ENCODE data around the gene ATXN1L. TPM values are rescaled to one million over a fixed set of nuclear protein-coding genes. Genes with fewer than 3 reads are reported as not detected.

The ATXN1L gene
- total and polyA plus RNA-seq, 2 donors (not counting 1 experiment from before 2014, with no cell fraction given): 21.3 to 39.5 TPM

- ChIA-PET POLR2A (no interaction called here), CTCF (no interaction called here)
- Histone ChIP-seq H3K4me1 (ENCODE audit: control insufficient read depth in 2 of 2, insufficient read depth in 2 of 2, low read length in 2 of 2) (peaks cover 3 to 11% of the 10 kb centered on the region in 2 donors), H3K9ac (ENCODE audit: low read length) (no peak overlapping the region), H3K27me3 (replicated peaks in 1 of 4; ENCODE audit: control extremely low read depth in 1 of 4, control insufficient read depth in 3 of 4, insufficient read depth in 4 of 4, low read length in 3 of 4) (no peaks in the 10 kb centered on the region), H3K27ac (ENCODE audit: low read length in 2 of 2) (no peak overlapping the region), H4K20me1 (ENCODE audit: control insufficient read depth, insufficient read depth, low read length, poor library complexity, severe bottlenecking) (peaks cover 87% of the 10 kb centered on the region), H3K4me3 (ENCODE audit: control extremely low read depth in 1 of 5, extremely low read depth in 1 of 5, insufficient read depth in 1 of 5, low read depth in 2 of 5, low read length in 4 of 5) (no peak overlapping the region), H3K79me2 (ENCODE audit: control insufficient read depth, insufficient read depth, low read length) (peaks cover 97% of the 10 kb centered on the region), H3K9me3 (ENCODE audit: control extremely low read depth in 1 of 3, control insufficient read depth in 2 of 3, insufficient read depth in 1 of 3, low read length in 2 of 3) (no peaks in the 10 kb centered on the region), H2AFZ (ENCODE audit: insufficient read depth, low read depth, low read length, poor library complexity, severe bottlenecking) (no peak overlapping the region), H3K4me2 (replicated peaks; ENCODE audit: low read depth, low read length, poor library complexity, severe bottlenecking) (no peak overlapping the region), H3K36me3 (replicated peaks in 1 of 2; ENCODE audit: control extremely low read depth in 1 of 2, control insufficient read depth in 1 of 2, extremely low read depth in 1 of 2, insufficient read depth in 2 of 2, low read length in 1 of 2) (peaks cover 2 to 23% of the 10 kb centered on the region in 2 experiments)
- Mint-ChIP-seq H3K4me1 (peaks cover 31% of the 10 kb centered on the region), H3K4me3 (no peak overlapping the region), H3K9me3 (ENCODE audit: insufficient read depth) (no peaks in the 10 kb centered on the region), H3K27me3 (no peaks in the 10 kb centered on the region), H3K27ac (no peak overlapping the region)
- TF ChIP-seq CTCF (IDR thresholded peaks at IDR 0.05): no peak
- TF ChIP-seq EZH2 (IDR thresholded peaks at IDR 0.05; ENCODE audit: borderline replicate concordance, insufficient read depth, low read depth, low read length, poor library complexity, severe bottlenecking): no peak
- ATAC-seq (ENCODE audit: low read depth): no peak
- WGBS (ENCODE audit: insufficient coverage): no CpG with 5 or more reads among the region's 2 CpGs
- no peak for DNase-seq
- intact Hi-C loops (cut with micrococcal nuclease): no loop called here
Observed at GRCh38 chr16:71796501-71797097, 49.2 kb upstream of the ATXN1L start.

- no peak overlapping the region for H3K27ac ChIP-seq (ENCODE audit: low read length in 2 of 2)
- H3K4me3 ChIP-seq (ENCODE audit: control extremely low read depth in 1 of 5, extremely low read depth in 1 of 5, insufficient read depth in 1 of 5, low read depth in 2 of 5, low read length in 4 of 5): no peak overlapping the region
- H3K4me1 Mint-ChIP-seq: peaks cover 26% of the 10 kb centered on the region
- ChIA-PET POLR2A (no interaction called here), CTCF (no interaction called here)
- H3K9me3 Mint-ChIP-seq (ENCODE audit: insufficient read depth): no peaks in the 10 kb centered on the region
- peaks cover 17 to 19% of the 10 kb centered on the region in 2 donors for H3K4me1 ChIP-seq (ENCODE audit: control insufficient read depth in 2 of 2, insufficient read depth in 2 of 2, low read length in 2 of 2)
- H3K9me3 ChIP-seq (ENCODE audit: control extremely low read depth in 1 of 3, control insufficient read depth in 2 of 3, insufficient read depth in 1 of 3, low read length in 2 of 3): no peaks in the 10 kb centered on the region
- no peak overlapping the region for H3K4me2 ChIP-seq (replicated peaks; ENCODE audit: low read depth, low read length, poor library complexity, severe bottlenecking)
- peaks cover 2 to 17% of the 10 kb centered on the region in 2 experiments for H3K36me3 ChIP-seq (replicated peaks in 1 of 2; ENCODE audit: control extremely low read depth in 1 of 2, control insufficient read depth in 1 of 2, extremely low read depth in 1 of 2, insufficient read depth in 2 of 2, low read length in 1 of 2)
- H4K20me1 ChIP-seq (ENCODE audit: control insufficient read depth, insufficient read depth, low read length, poor library complexity, severe bottlenecking): peaks cover 37% of the 10 kb centered on the region
- H3K27me3 ChIP-seq (replicated peaks in 1 of 4; ENCODE audit: control extremely low read depth in 1 of 4, control insufficient read depth in 3 of 4, insufficient read depth in 4 of 4, low read length in 3 of 4): no peaks in the 10 kb centered on the region
- H3K4me3 Mint-ChIP-seq: no peak overlapping the region
- H3K27ac Mint-ChIP-seq: no peak overlapping the region
- no peak overlapping the region for H2AFZ ChIP-seq (ENCODE audit: insufficient read depth, low read depth, low read length, poor library complexity, severe bottlenecking)
- 80% methylated on average over 1 of the region's 1 CpG for WGBS (ENCODE audit: insufficient coverage)
- intact Hi-C loops (cut with micrococcal nuclease): loop anchor here (10.0 kb wide), 1 partner anchor 162 kb away; no protein-coding TSS in a partner anchor
- peaks cover 93% of the 10 kb centered on the region for H3K79me2 ChIP-seq (ENCODE audit: control insufficient read depth, insufficient read depth, low read length)
- no peak overlapping the region for H3K9ac ChIP-seq (ENCODE audit: low read length)
- ATAC-seq (ENCODE audit: low read depth) (no peak), DNase-seq (no peak)
- TF ChIP-seq EZH2 (IDR thresholded peaks at IDR 0.05; ENCODE audit: borderline replicate concordance, insufficient read depth, low read depth, low read length, poor library complexity, severe bottlenecking) (no peak), CTCF (IDR thresholded peaks at IDR 0.05) (no peak)
- H3K27me3 Mint-ChIP-seq: no peaks in the 10 kb centered on the region
Observed at GRCh38 chr16:71803305-71803690, 42.5 kb upstream of the ATXN1L start.

Data from B cell (primary cell).